ENCODE measurements around the gene GYS2.

The GYS2 gene

GRCh38 chr12:21638054-21638891 lies 33.6 kb upstream of the GYS2 start:
- Histone ChIP-seq H2BK15ac (replicated peaks; ENCODE audit: low read depth) (no peak overlapping the region), H3K4me2 (ENCODE audit: low read length) (no peak overlapping the region), H3K79me2 (ENCODE audit: control insufficient read depth, insufficient read depth, low read length) (peaks cover 7% of the 10 kb centered on the region), H3K9ac (ENCODE audit: low read length) (no peak overlapping the region), H2BK120ac (ENCODE audit: low read depth, low read length) (no peak overlapping the region), H4K5ac (ENCODE audit: low read length) (no peak overlapping the region), H3K27ac (ENCODE audit: low read depth, low read length) (no peak overlapping the region), H3K4me3 (ENCODE audit: low read length) (no peak overlapping the region), H3K79me1 (ENCODE audit: low read length) (peaks cover 4% of the 10 kb centered on the region), H3K18ac (ENCODE audit: low read length) (no peak overlapping the region), H2AK5ac (ENCODE audit: low read length) (no peak overlapping the region), H3K4ac (ENCODE audit: low read depth, low read length) (no peak overlapping the region), H3K27me3 (ENCODE audit: insufficient read depth, low read length, poor library complexity) (no peaks in the 10 kb centered on the region), H3K4me1 (ENCODE audit: control insufficient read depth, low read depth, low read length) (no peaks in the 10 kb centered on the region), H4K8ac (ENCODE audit: low read depth, low read length) (no peak overlapping the region), H3K23ac (ENCODE audit: low read length) (no peak overlapping the region), H2BK5ac (ENCODE audit: low read length) (no peak overlapping the region), H3K36me3 (ENCODE audit: control insufficient read depth, insufficient read depth, low read length) (peaks cover 13% of the 10 kb centered on the region), H3K56ac (ENCODE audit: low read length) (no peak overlapping the region)
- DNase-seq: no peak
- whole genome bisulfite sequencing (ENCODE audit: extremely low coverage, insufficient coverage, low lambda C conversion rate): no CpG with 5 or more reads among the region's 1 CpG

GRCh38 chr12:21634245-21634644 lies 29.6 kb upstream of the GYS2 start:
- Histone ChIP-seq H3K27me3 (ENCODE audit: insufficient read depth, low read length, poor library complexity) (no peaks in the 10 kb centered on the region), H4K5ac (ENCODE audit: low read length) (no peak overlapping the region), H2BK5ac (ENCODE audit: low read length) (no peak overlapping the region), H2BK120ac (ENCODE audit: low read depth, low read length) (no peak overlapping the region), H4K8ac (ENCODE audit: low read depth, low read length) (no peak overlapping the region), H3K4me2 (ENCODE audit: low read length) (no peak overlapping the region), H3K18ac (ENCODE audit: low read length) (no peak overlapping the region), H3K36me3 (ENCODE audit: control insufficient read depth, insufficient read depth, low read length) (peaks cover 6% of the 10 kb centered on the region), H3K9ac (ENCODE audit: low read length) (no peak overlapping the region), H2BK15ac (replicated peaks; ENCODE audit: low read depth) (no peak overlapping the region), H3K56ac (ENCODE audit: low read length) (no peak overlapping the region), H2AK5ac (ENCODE audit: low read length) (no peak overlapping the region), H3K27ac (ENCODE audit: low read depth, low read length) (no peak overlapping the region), H3K4me1 (ENCODE audit: control insufficient read depth, low read depth, low read length) (no peaks in the 10 kb centered on the region), H3K79me2 (ENCODE audit: control insufficient read depth, insufficient read depth, low read length) (no peaks in the 10 kb centered on the region), H3K23ac (ENCODE audit: low read length) (no peak overlapping the region), H3K4me3 (ENCODE audit: low read length) (no peak overlapping the region), H3K79me1 (ENCODE audit: low read length) (no peaks in the 10 kb centered on the region), H3K4ac (ENCODE audit: low read depth, low read length) (no peak overlapping the region)
- WGBS (ENCODE audit: extremely low coverage, insufficient coverage, low lambda C conversion rate): no CpG with 5 or more reads among the region's 3 CpGs
- no peak for DNase-seq

- Histone ChIP-seq H3K9ac (ENCODE audit: low read length) (no peak overlapping the region), H4K8ac (ENCODE audit: low read depth, low read length) (no peak overlapping the region), H3K27ac (ENCODE audit: low read depth, low read length) (no peak overlapping the region), H2AK5ac (ENCODE audit: low read length) (no peak overlapping the region), H2BK5ac (ENCODE audit: low read length) (no peak overlapping the region), H3K79me1 (ENCODE audit: low read length) (no peaks in the 10 kb centered on the region), H3K18ac (ENCODE audit: low read length) (no peak overlapping the region), H3K23ac (ENCODE audit: low read length) (no peak overlapping the region), H3K56ac (ENCODE audit: low read length) (no peak overlapping the region), H3K4me3 (ENCODE audit: low read length) (no peak overlapping the region), H3K4ac (ENCODE audit: low read depth, low read length) (no peak overlapping the region), H3K36me3 (ENCODE audit: control insufficient read depth, insufficient read depth, low read length) (peaks cover 6% of the 10 kb centered on the region), H3K4me1 (ENCODE audit: control insufficient read depth, low read depth, low read length) (no peaks in the 10 kb centered on the region), H2BK15ac (replicated peaks; ENCODE audit: low read depth) (no peak overlapping the region), H3K27me3 (ENCODE audit: insufficient read depth, low read length, poor library complexity) (no peaks in the 10 kb centered on the region), H4K5ac (ENCODE audit: low read length) (no peak overlapping the region), H3K4me2 (ENCODE audit: low read length) (no peak overlapping the region), H3K79me2 (ENCODE audit: control insufficient read depth, insufficient read depth, low read length) (no peaks in the 10 kb centered on the region), H2BK120ac (ENCODE audit: low read depth, low read length) (no peak overlapping the region)
- DNase-seq: no peak
- WGBS (ENCODE audit: extremely low coverage, insufficient coverage, low lambda C conversion rate): no CpG with 5 or more reads among the region's 2 CpGs
Measured at GRCh38 chr12:21631367-21631766, 26.7 kb upstream of the GYS2 start.

- Histone ChIP-seq H3K4me2 (ENCODE audit: low read length) (no peak overlapping the region), H3K27me3 (ENCODE audit: insufficient read depth, low read length, poor library complexity) (no peaks in the 10 kb centered on the region), H3K18ac (ENCODE audit: low read length) (no peak overlapping the region), H4K8ac (ENCODE audit: low read depth, low read length) (no peak overlapping the region), H2BK120ac (ENCODE audit: low read depth, low read length) (no peak overlapping the region), H3K4ac (ENCODE audit: low read depth, low read length) (no peak overlapping the region), H3K79me1 (ENCODE audit: low read length) (no peaks in the 10 kb centered on the region), H2BK15ac (replicated peaks; ENCODE audit: low read depth) (no peak overlapping the region), H3K79me2 (ENCODE audit: control insufficient read depth, insufficient read depth, low read length) (no peaks in the 10 kb centered on the region), H2BK5ac (ENCODE audit: low read length) (no peak overlapping the region), H3K36me3 (ENCODE audit: control insufficient read depth, insufficient read depth, low read length) (no peaks in the 10 kb centered on the region), H2AK5ac (ENCODE audit: low read length) (no peak overlapping the region), H3K9ac (ENCODE audit: low read length) (no peak overlapping the region), H3K23ac (ENCODE audit: low read length) (no peak overlapping the region), H4K5ac (ENCODE audit: low read length) (no peak overlapping the region), H3K4me1 (ENCODE audit: control insufficient read depth, low read depth, low read length) (no peaks in the 10 kb centered on the region), H3K56ac (ENCODE audit: low read length) (no peak overlapping the region), H3K27ac (ENCODE audit: low read depth, low read length) (no peak overlapping the region), H3K4me3 (ENCODE audit: low read length) (no peak overlapping the region)
- no CpG with 5 or more reads among the region's 2 CpGs for WGBS (ENCODE audit: extremely low coverage, insufficient coverage, low lambda C conversion rate)
- DNase-seq: no peak
Measured at GRCh38 chr12:21627924-21628323, 23.3 kb upstream of the GYS2 start.

- Histone ChIP-seq H3K36me3 (ENCODE audit: control insufficient read depth, insufficient read depth, low read length) (no peaks in the 10 kb centered on the region), H3K4me2 (ENCODE audit: low read length) (no peak overlapping the region), H4K5ac (ENCODE audit: low read length) (no peak overlapping the region), H3K9ac (ENCODE audit: low read length) (no peak overlapping the region), H2BK120ac (ENCODE audit: low read depth, low read length) (no peak overlapping the region), H2AK5ac (ENCODE audit: low read length) (no peak overlapping the region), H3K18ac (ENCODE audit: low read length) (no peak overlapping the region), H3K27ac (ENCODE audit: low read depth, low read length) (no peak overlapping the region), H2BK15ac (replicated peaks; ENCODE audit: low read depth) (no peak overlapping the region), H3K23ac (ENCODE audit: low read length) (no peak overlapping the region), H4K8ac (ENCODE audit: low read depth, low read length) (no peak overlapping the region), H3K79me2 (ENCODE audit: control insufficient read depth, insufficient read depth, low read length) (no peaks in the 10 kb centered on the region), H3K4me1 (ENCODE audit: control insufficient read depth, low read depth, low read length) (no peaks in the 10 kb centered on the region), H3K27me3 (ENCODE audit: insufficient read depth, low read length, poor library complexity) (no peaks in the 10 kb centered on the region), H3K79me1 (ENCODE audit: low read length) (no peaks in the 10 kb centered on the region), H2BK5ac (ENCODE audit: low read length) (no peak overlapping the region), H3K4me3 (ENCODE audit: low read length) (no peak overlapping the region), H3K56ac (ENCODE audit: low read length) (no peak overlapping the region), H3K4ac (ENCODE audit: low read depth, low read length) (no peak overlapping the region)
- DNase-seq: no peak
Measured at GRCh38 chr12:21618566-21618965, 13.9 kb upstream of the GYS2 start.

- H3K18ac ChIP-seq (ENCODE audit: low read length): no peak overlapping the region
- H3K23ac ChIP-seq (ENCODE audit: low read length): no peak overlapping the region
- no peaks in the 10 kb centered on the region for H3K4me1 ChIP-seq (ENCODE audit: control insufficient read depth, low read depth, low read length)
- H4K5ac ChIP-seq (ENCODE audit: low read length): no peak overlapping the region
- H2AK5ac ChIP-seq (ENCODE audit: low read length): no peak overlapping the region
- H3K79me1 ChIP-seq (ENCODE audit: low read length): no peaks in the 10 kb centered on the region
- H3K9ac ChIP-seq (ENCODE audit: low read length): no peak overlapping the region
- H3K56ac ChIP-seq (ENCODE audit: low read length): no peak overlapping the region
- no peak overlapping the region for H3K4me2 ChIP-seq (ENCODE audit: low read length)
- H2BK15ac ChIP-seq (replicated peaks; ENCODE audit: low read depth): no peak overlapping the region
- no peak overlapping the region for H3K4me3 ChIP-seq (ENCODE audit: low read length)
- H3K27me3 ChIP-seq (ENCODE audit: insufficient read depth, low read length, poor library complexity): no peaks in the 10 kb centered on the region
- no CpG with 5 or more reads among the region's 3 CpGs for WGBS (ENCODE audit: extremely low coverage, insufficient coverage, low lambda C conversion rate)
- no peak overlapping the region for H4K8ac ChIP-seq (ENCODE audit: low read depth, low read length)
- no peaks in the 10 kb centered on the region for H3K79me2 ChIP-seq (ENCODE audit: control insufficient read depth, insufficient read depth, low read length)
- H3K4ac ChIP-seq (ENCODE audit: low read depth, low read length): no peak overlapping the region
- H2BK5ac ChIP-seq (ENCODE audit: low read length): no peak overlapping the region
- no peak overlapping the region for H3K27ac ChIP-seq (ENCODE audit: low read depth, low read length)
- H2BK120ac ChIP-seq (ENCODE audit: low read depth, low read length): no peak overlapping the region
- no peaks in the 10 kb centered on the region for H3K36me3 ChIP-seq (ENCODE audit: control insufficient read depth, insufficient read depth, low read length)
- DNase-seq: no peak
Measured at GRCh38 chr12:21617030-21617429, 12.4 kb upstream of the GYS2 start.

Measured in mesendoderm (in vitro differentiated cells).